GM12865 (cell line): ENCODE data around the gene EML1.

Experiments
- DNase-seq: peaks from one replicate; pipeline ENCODE4 v3.0.0; 2010; ENCODE audit warnings: low read depth
- H3K4me3 ChIP-seq: 2 replicates; pipeline ENCODE4 v1.5.1; 2011; ENCODE audit warnings: mild to moderate bottlenecking, low read depth, low read length, control low read depth
- CTCF ChIP-seq: IDR thresholded peaks from 2 replicates; pipeline ENCODE4 v1.5.1; 2011; ENCODE audit warnings: low read length, control low read depth, low read depth, inconsistent platforms; ENCODE audit not compliant: insufficient read depth; ENCODE audit errors: missing control alignments

The EML1 gene

GRCh38 chr14:99753225-99754140 is 39.7 kb upstream of the EML1 start:
- DNase-seq: no peak
- TF ChIP-seq CTCF: no peak

GRCh38 chr14:99754141-99755067 is 38.8 kb upstream of the EML1 start:
- no peak overlapping the region for H3K4me3 ChIP-seq
- no peak for DNase-seq
- TF ChIP-seq CTCF: no peak

More at GRCh38 chr14:99753225-99754140, 39.7 kb upstream of the EML1 start:
- no peak overlapping the region for H3K4me3 ChIP-seq

DNA sequence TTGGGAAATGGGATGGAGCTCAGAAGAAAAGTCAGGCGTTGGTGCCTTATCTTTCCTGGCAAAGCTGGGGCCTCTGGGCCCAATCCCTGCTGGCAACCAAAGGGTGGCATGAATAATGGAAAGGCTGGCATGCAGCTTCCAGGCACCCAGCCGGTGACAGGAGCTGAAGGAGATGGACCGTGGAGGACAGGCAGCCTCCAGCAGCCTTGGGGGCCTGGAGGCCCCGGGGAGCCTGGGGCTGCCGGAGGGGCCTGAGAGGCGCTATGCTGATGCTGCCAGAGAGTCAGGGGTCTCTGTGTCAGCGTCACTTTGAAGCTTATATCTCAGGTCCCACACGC is 38.2 kb upstream of the EML1 start:
- no peak for TF ChIP-seq CTCF
- DNase-seq: no peak

DNA sequence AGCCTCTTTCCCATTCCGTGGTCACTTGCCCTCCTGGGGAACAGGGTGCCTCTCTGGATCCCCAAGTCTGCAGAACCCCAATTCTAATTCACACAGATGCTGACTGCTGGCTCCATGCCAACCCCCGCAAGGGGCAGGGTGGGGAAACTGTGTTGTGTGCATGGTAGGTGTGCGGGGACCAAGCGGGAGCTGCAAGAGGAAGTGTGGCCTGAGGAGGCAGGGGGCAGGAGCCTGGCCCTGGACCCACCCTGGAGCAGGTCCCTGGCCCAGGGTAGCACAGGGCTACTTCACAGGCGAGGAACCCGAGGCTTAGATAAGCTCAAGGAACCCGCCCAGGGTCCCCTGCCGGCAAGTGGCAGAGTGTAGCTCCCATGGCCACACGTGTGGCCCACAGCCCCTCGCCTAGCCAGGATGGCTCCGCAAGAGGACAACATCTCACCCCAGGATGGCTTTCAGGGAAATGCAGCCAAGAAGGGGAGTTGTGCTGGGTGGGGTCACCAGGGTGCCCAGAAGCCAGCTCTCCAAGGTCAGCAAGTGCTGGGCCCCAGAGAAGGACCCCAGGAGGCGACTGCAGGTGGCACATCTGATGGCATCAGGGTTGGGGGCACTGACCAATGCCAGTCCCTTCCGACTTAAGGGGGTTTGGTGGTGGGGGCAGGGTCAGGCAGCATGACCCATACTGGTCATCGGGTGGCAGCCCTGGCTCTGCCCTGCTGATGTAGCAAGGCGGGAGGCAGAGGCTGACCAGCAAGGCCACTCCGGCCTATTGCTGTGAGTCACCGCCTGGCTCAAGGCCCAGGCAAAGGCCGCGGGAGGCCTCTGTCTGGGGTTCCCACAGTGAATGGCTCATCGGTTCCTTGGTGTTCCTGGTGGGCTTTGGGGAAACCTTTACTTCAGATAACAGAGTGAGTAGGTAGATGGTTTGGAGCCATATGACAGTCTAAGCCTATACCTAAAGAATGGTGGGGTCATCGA is 37.3 kb upstream of the EML1 start:
- DNase-seq: no peak
- no peak for TF ChIP-seq CTCF
- H3K4me3 ChIP-seq: no peak overlapping the region

More for the DNA sequence above, 38.2 kb upstream of the EML1 start:
- H3K4me3 ChIP-seq: no peak overlapping the region

- TF ChIP-seq CTCF: no peak
- H3K4me3 ChIP-seq: no peak overlapping the region
- no peak for DNase-seq
These were observed 36.4 kb upstream of the EML1 start for GRCh38 chr14:99756796-99757195.
